Measurements from ENCODE around the gene AMPD1. TPM values are rescaled to one million over a fixed set of nuclear protein-coding genes. Genes with fewer than 3 reads are reported as not detected.

The AMPD1 gene
- total and polyA plus RNA-seq, 2 of the 13 experiments (the other 11 are each of a cell fraction or from before 2014, with no cell fraction given): not detected

- TF ChIP-seq ZNF598 (CRISPR knock-in tag; IDR thresholded peaks at IDR 0.05; ENCODE audit: borderline replicate concordance) (no peak; the same call in 1 of the 2 replicates), TAF15 (IDR thresholded peaks at IDR 0.05; ENCODE audit: low read depth, low read length, poor library complexity, severe bottlenecking) (peak; percentile 81), REPIN1 (CRISPR knock-in tag; IDR thresholded peaks at IDR 0.05; ENCODE audit: borderline replicate concordance, low read depth) (peak; percentile 60), ZNF816 (CRISPR knock-in tag; IDR thresholded peaks at IDR 0.05; ENCODE audit: borderline replicate concordance) (0 out of 2 replicates have a peak, but pooled peaks have one; percentile 9), MIER3 (CRISPR knock-in tag; IDR thresholded peaks at IDR 0.05; ENCODE audit: borderline replicate concordance) (peak; percentile 72; the same call in 1 of the 2 replicates), ZNF607 (CRISPR knock-in tag; IDR thresholded peaks at IDR 0.05; ENCODE audit: borderline replicate concordance) (peak; percentile 50; the same call in 1 of the 2 replicates), RXRB (CRISPR knock-in tag; IDR thresholded peaks at IDR 0.05; ENCODE audit: borderline replicate concordance) (peak; percentile 64; the same call in 1 of the 2 replicates), KLF6 (CRISPR knock-in tag; IDR thresholded peaks at IDR 0.05) (peak; percentile 88), NFE2L2 (IDR thresholded peaks at IDR 0.05; ENCODE audit: low read length) (no peak), DR1 (CRISPR knock-in tag; IDR thresholded peaks at IDR 0.05) (no peak), ZNF567 (CRISPR knock-in tag; IDR thresholded peaks at IDR 0.05; ENCODE audit: borderline replicate concordance) (peak; percentile 61; the same call in 1 of the 2 replicates), ZNF33A (CRISPR knock-in tag; IDR thresholded peaks at IDR 0.05; ENCODE audit: borderline replicate concordance) (0 out of 2 replicates have a peak, but pooled peaks have one; percentile 47), SP5 (CRISPR knock-in tag; IDR thresholded peaks at IDR 0.05; ENCODE audit: borderline replicate concordance, low read depth) (peak; percentile 58), HOXA3 (CRISPR knock-in tag; IDR thresholded peaks at IDR 0.05) (peak; percentile 90), GABPA (IDR thresholded peaks at IDR 0.05; ENCODE audit: low read depth, low read length) (peak; percentile 73), GABPA (CRISPR knock-in tag; IDR thresholded peaks at IDR 0.05; ENCODE audit: low read depth) (peak; percentile 95), ZBTB1 (CRISPR knock-in tag; IDR thresholded peaks at IDR 0.05; ENCODE audit: borderline replicate concordance) (no peak), MXD4 (CRISPR knock-in tag; IDR thresholded peaks at IDR 0.05) (peak; percentile 96), ZNF234 (CRISPR knock-in tag; conservative IDR thresholded peaks at IDR 0.05) (0 out of 2 replicates have a peak, but pooled peaks have one; percentile 35), MEIS1 (CRISPR knock-in tag; IDR thresholded peaks at IDR 0.05; ENCODE audit: borderline replicate concordance) (no peak), ZNF687 (CRISPR knock-in tag; IDR thresholded peaks at IDR 0.05) (peak; percentile 86), XRCC5 (optimal IDR thresholded peaks at IDR 0.05; ENCODE audit: low read length) (no peak)
- TF ChIP-seq, protein P1, sequence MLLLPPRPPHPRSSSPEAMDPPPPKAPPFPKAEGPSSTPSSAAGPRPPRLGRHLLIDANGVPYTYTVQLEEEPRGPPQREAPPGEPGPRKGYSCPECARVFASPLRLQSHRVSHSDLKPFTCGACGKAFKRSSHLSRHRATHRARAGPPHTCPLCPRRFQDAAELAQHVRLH (CRISPR knock-in tag; IDR thresholded peaks at IDR 0.05; ENCODE audit: borderline replicate concordance, low read depth): 0 out of 2 replicates have a peak, but pooled peaks have one; percentile 29
- TF ChIP-seq, protein P2, sequence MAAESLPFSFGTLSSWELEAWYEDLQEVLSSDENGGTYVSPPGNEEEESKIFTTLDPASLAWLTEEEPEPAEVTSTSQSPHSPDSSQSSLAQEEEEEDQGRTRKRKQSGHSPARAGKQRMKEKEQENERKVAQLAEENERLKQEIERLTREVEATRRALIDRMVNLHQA (CRISPR knock-in tag; IDR thresholded peaks at IDR 0.05): no peak
These were observed 21.2 kb upstream of the AMPD1 start, which contains the start of gene NRAS (continued) for GRCh38 chr1:114716304-114717170.
